Retinal pigment epithelial cell (primary cell): Measurements from ENCODE around the gene UMAD1.

Experiments used
- DNase-seq: peaks from one replicate; pipeline ENCODE4 v3.0.0-alpha.2; 2010; ENCODE audit warnings: low read depth
- H3K4me3 ChIP-seq: 2 replicates; pipeline ENCODE4 v1.5.1; 2011; ENCODE audit warnings: mild to moderate bottlenecking, low read length, control low read depth, moderate library complexity
- CTCF ChIP-seq: conservative IDR thresholded peaks from 2 replicates; pipeline ENCODE4 v1.5.1; 2011; ENCODE audit warnings: low read depth, low read length, control low read depth, inconsistent platforms

The UMAD1 gene

GRCh38 chr7:7805511-7806153, 165.1 kb downstream of the UMAD1 start:
- TF ChIP-seq CTCF: no peak
- no peak for DNase-seq
- no peak overlapping the region for H3K4me3 ChIP-seq

GRCh38 chr7:7808156-7808555, 167.6 kb downstream of the UMAD1 start:
- no peak for DNase-seq
- TF ChIP-seq CTCF: no peak
- H3K4me3 ChIP-seq: no peak overlapping the region

DNA sequence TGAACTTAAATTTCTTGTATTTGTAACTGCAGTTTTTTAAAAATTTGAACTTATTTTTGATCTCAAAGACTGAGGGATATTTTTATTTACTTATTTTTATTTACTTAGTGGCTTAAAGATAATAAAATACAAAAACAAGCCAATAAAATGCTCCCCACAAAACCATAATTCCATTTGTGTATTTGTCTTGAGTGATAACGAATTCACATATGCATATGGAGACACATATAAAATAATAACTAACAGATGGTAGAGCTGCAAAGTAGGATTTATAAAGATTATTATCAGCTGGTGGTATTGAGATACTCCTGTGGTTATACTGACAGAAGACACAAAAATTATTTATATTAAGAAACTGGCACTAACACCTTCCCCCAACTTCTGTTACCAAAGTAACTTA, 168.1 kb downstream of the UMAD1 start:
- TF ChIP-seq CTCF: no peak
- DNase-seq: no peak
- H3K4me3 ChIP-seq: no peak overlapping the region

GRCh38 chr7:7810380-7810779, 169.8 kb downstream of the UMAD1 start:
- no peak for DNase-seq
- no peak overlapping the region for H3K4me3 ChIP-seq
- TF ChIP-seq CTCF: no peak

GRCh38 chr7:7810826-7811225, 170.3 kb downstream of the UMAD1 start:
- no peak for DNase-seq
- TF ChIP-seq CTCF: no peak
- no peak overlapping the region for H3K4me3 ChIP-seq

DNA sequence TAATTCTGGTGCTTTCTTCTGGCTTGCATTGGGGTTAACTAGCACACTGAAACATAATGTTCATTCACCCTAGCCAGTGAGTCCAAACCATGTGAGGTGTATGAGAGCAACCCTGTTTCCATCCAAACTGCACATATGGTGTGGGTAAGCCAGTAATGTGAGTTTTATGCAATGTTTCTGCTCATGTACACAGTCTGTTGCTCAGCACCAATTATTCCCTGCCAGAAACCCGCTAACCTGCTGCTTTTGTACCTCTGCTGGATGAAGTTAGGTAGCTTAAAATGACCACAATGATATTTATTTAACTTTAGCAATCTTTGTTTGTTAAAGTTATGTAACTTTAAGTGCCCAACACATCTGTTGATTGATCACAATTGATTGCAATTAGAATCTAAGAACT, 171.6 kb downstream of the UMAD1 start:
- no peak for DNase-seq
- TF ChIP-seq CTCF: no peak

GRCh38 chr7:7815395-7815794, 174.8 kb downstream of the UMAD1 start:
- DNase-seq: no peak
- H3K4me3 ChIP-seq: no peak overlapping the region
- TF ChIP-seq CTCF: no peak

More for the DNA sequence above, 171.6 kb downstream of the UMAD1 start:
- H3K4me3 ChIP-seq: no peak overlapping the region
